CD8-positive, alpha-beta memory T cell (primary cell): ENCODE results near the gene TMED10. TPM values are rescaled to one million over a fixed set of nuclear protein-coding genes. Genes with fewer than 3 reads are reported as not detected.

Source experiments
- CTCF ChIA-PET: fragments of 350-600 bp; sonication (Branson Sonifier 250); formaldehyde crosslinking; loops from one replicate; lab custom pipeline; 2021; ENCODE audit warnings: antibody characterized with exemption; lab: Charles Lee
- POLR2A ChIA-PET: fragments of 350-600 bp; sonication (Branson Sonifier 250); formaldehyde crosslinking; loops from one replicate; lab custom pipeline; 2021; ENCODE audit warnings: antibody characterized with exemption; lab: Charles Lee
- DNase-seq, 5 donors: peaks; one replicate each; pipeline versions ENCODE4 v3.0.0 to v3.0.0-alpha.2; 2020 to 2022; ENCODE audit warnings: mixed read lengths in 1 of 5
- H3K27ac ChIP-seq: one replicate; pipeline ENCODE4 v1.7.0; 2013; ENCODE audit warnings: low read depth, mild to moderate bottlenecking, low read length, moderate library complexity
- H3K27me3 ChIP-seq: 2 replicates; pipeline ENCODE4 v1.7.0; 2013; ENCODE audit warnings: low read length, mild to moderate bottlenecking; ENCODE audit not compliant: insufficient read depth, poor library complexity, severe bottlenecking
- H3K36me3 ChIP-seq: 2 replicates; pipeline ENCODE4 v1.7.0; 2013; ENCODE audit warnings: mild to moderate bottlenecking, low read length, moderate library complexity; ENCODE audit not compliant: insufficient read depth
- H3K4me1 ChIP-seq: 2 replicates; pipeline ENCODE4 v1.7.0; 2013; ENCODE audit warnings: mild to moderate bottlenecking, low read length, moderate library complexity; ENCODE audit not compliant: insufficient read depth
- H3K4me3 ChIP-seq: 2 replicates; pipeline ENCODE4 v1.7.0; 2013; ENCODE audit warnings: mild to moderate bottlenecking, low read length
- H3K9me3 ChIP-seq: 2 replicates; pipeline ENCODE4 v1.7.0; 2013; ENCODE audit warnings: mild to moderate bottlenecking, low read length
- H3K27ac Mint-ChIP-seq, 8 donors: one replicate each; pipeline ENCODE4 v1.8.0; 2020 to 2021; ENCODE audit warnings: mixed read lengths in 8 of 8, mild to moderate bottlenecking in 6 of 8, inconsistent platforms in 3 of 8, moderate library complexity in 3 of 8
- H3K27me3 Mint-ChIP-seq, 2 donors: one replicate each; pipeline ENCODE4 v1.8.0; 2020 to 2021; ENCODE audit warnings: mixed read lengths in 2 of 2, mild to moderate bottlenecking in 1 of 2, moderate library complexity in 1 of 2
- H3K36me3 Mint-ChIP-seq, 3 donors: one replicate each; pipeline ENCODE4 v1.8.0; 2020 to 2021; ENCODE audit warnings: mixed read lengths in 3 of 3, inconsistent platforms in 1 of 3, mild to moderate bottlenecking in 1 of 3
- H3K4me1 Mint-ChIP-seq, 3 donors: one replicate each; pipeline ENCODE4 v1.8.0; 2020 to 2021; ENCODE audit warnings: mixed read lengths in 3 of 3, inconsistent platforms in 1 of 3, mild to moderate bottlenecking in 1 of 3
- H3K4me3 Mint-ChIP-seq, 7 donors: one replicate each; pipeline ENCODE4 v1.8.0; 2020 to 2021; ENCODE audit warnings: mixed read lengths in 7 of 7, mild to moderate bottlenecking in 6 of 7, moderate library complexity in 4 of 7, inconsistent platforms in 2 of 7
- H3K9me3 Mint-ChIP-seq, 5 donors: one replicate each; pipeline ENCODE4 v1.8.0; 2020 to 2022; ENCODE audit warnings: mixed read lengths in 5 of 5, mild to moderate bottlenecking in 3 of 5, moderate library complexity in 2 of 5, inconsistent platforms in 1 of 5
- polyA plus RNA-seq: library from polyadenylated mRNA; unstranded; fragments of 300-500 nt; fragmentation: Illumina TruSeq; gene quantifications from one replicate; pipeline ENCODE4 v1.2.3, GENCODE V29; 2021
- total RNA-seq, 2 experiments: library from RNA; stranded (reverse); gene quantifications; one replicate each; pipeline ENCODE4 v1.2.3, GENCODE V29; 2021

TMED10 gene
- total and polyA plus RNA-seq, 3 experiments from 2014 or later, result 178 to 321 (median 178) TPM

GRCh38 chr14:75109877-75110276 lies 66.5 kb downstream of the TMED10 start:
- H3K4me3 Mint-ChIP-seq, result no peak overlapping the region
- peak overlapping the region in 2 of 8 donors; percentile 13 to 54 for H3K27ac Mint-ChIP-seq
- peaks cover 11 to 88% (median 54%) of the 10 kb centered on the region in 3 donors for H3K36me3 Mint-ChIP-seq
- Histone ChIP-seq H3K36me3 (peaks cover 58% of the 10 kb centered on the region), H3K4me3 (no peak overlapping the region), H3K4me1 (peaks cover 5% of the 10 kb centered on the region), H3K27me3 (no peaks in the 10 kb centered on the region), H3K9me3 (no peaks in the 10 kb centered on the region), H3K27ac (no peak overlapping the region)
- H3K9me3 Mint-ChIP-seq, result no peaks in the 10 kb centered on the region
- DNase-seq, result no peak
- CTCF ChIA-PET, result no interaction called here
- H3K4me1 Mint-ChIP-seq, result peaks cover 14 to 21% (median 14%) of the 10 kb centered on the region in 3 donors
- no peaks in the 10 kb centered on the region for H3K27me3 Mint-ChIP-seq
- POLR2A ChIA-PET, result interaction anchor here (0.6 kb wide), 1 partner anchor 1343 kb away, joined by 3 read pairs; no protein-coding TSS in a partner anchor

- Mint-ChIP-seq H3K4me3 (no peak overlapping the region), H3K27me3 (no peaks in the 10 kb centered on the region), H3K9me3 (no peaks in the 10 kb centered on the region), H3K36me3 (peaks cover 8 to 82% (median 49%) of the 10 kb centered on the region in 3 donors), H3K27ac (peak overlapping the region in 1 of 8 donors; percentile 2), H3K4me1 (peaks cover 0 to 8% (median 3%) of the 10 kb centered on the region in 3 donors)
- POLR2A ChIA-PET, result interaction anchor here (0.6 kb wide), 1 partner anchor 553 kb away, joined by 10 read pairs; the partner anchor contains the start of gene ERG28
- H3K27ac ChIP-seq, result no peak overlapping the region
- CTCF ChIA-PET, result no interaction called here
- H3K9me3 ChIP-seq, result no peaks in the 10 kb centered on the region
- no peaks in the 10 kb centered on the region for H3K27me3 ChIP-seq
- H3K4me1 ChIP-seq, result no peaks in the 10 kb centered on the region
- peaks cover 43% of the 10 kb centered on the region for H3K36me3 ChIP-seq
- H3K4me3 ChIP-seq, result no peak overlapping the region
- no peak for DNase-seq
These were observed 69.2 kb downstream of the TMED10 start for GRCh38 chr14:75107186-75107585.

- POLR2A ChIA-PET, result no interaction called here
- Mint-ChIP-seq H3K27ac (no peak overlapping the region), H3K4me3 (no peak overlapping the region), H3K27me3 (peaks cover 0 to 1% of the 10 kb centered on the region in 2 donors), H3K36me3 (peaks cover 18 to 81% (median 35%) of the 10 kb centered on the region in 3 donors), H3K9me3 (no peaks in the 10 kb centered on the region), H3K4me1 (peaks cover 0 to 5% (median 0%) of the 10 kb centered on the region in 3 donors)
- no peak for DNase-seq
- Histone ChIP-seq H3K9me3 (no peaks in the 10 kb centered on the region), H3K27me3 (no peaks in the 10 kb centered on the region), H3K4me3 (no peak overlapping the region), H3K4me1 (no peaks in the 10 kb centered on the region), H3K36me3 (peaks cover 32% of the 10 kb centered on the region), H3K27ac (no peak overlapping the region)
- CTCF ChIA-PET, result no interaction called here
These were observed 74.9 kb downstream of the TMED10 start for GRCh38 chr14:75101491-75101890.

- no peak overlapping the region for H3K4me3 ChIP-seq
- CTCF ChIA-PET, result interaction anchor here (0.7 to 1.4 kb wide), 4 partner anchors 10 to 43 kb away, joined by 3 to 5 read pairs (median 4); no protein-coding TSS in a partner anchor
- Mint-ChIP-seq H3K27me3 (peaks cover 0 to 1% of the 10 kb centered on the region in 2 donors), H3K27ac (peak overlapping the region in 2 of 8 donors; percentile 3 to 59), H3K36me3 (peaks cover 21 to 87% (median 32%) of the 10 kb centered on the region in 3 donors), H3K4me1 (peaks cover 0 to 5% (median 0%) of the 10 kb centered on the region in 3 donors), H3K4me3 (no peak overlapping the region), H3K9me3 (no peaks in the 10 kb centered on the region)
- no peaks in the 10 kb centered on the region for H3K27me3 ChIP-seq
- POLR2A ChIA-PET, result no interaction called here
- no peaks in the 10 kb centered on the region for H3K9me3 ChIP-seq
- peaks cover 39% of the 10 kb centered on the region for H3K36me3 ChIP-seq
- H3K27ac ChIP-seq, result no peak overlapping the region
- no peaks in the 10 kb centered on the region for H3K4me1 ChIP-seq
- DNase-seq, result no peak
These were observed 77.7 kb downstream of the TMED10 start for GRCh38 chr14:75098682-75099081.

- ChIA-PET POLR2A (no interaction called here), CTCF (interaction anchor here (0.7 to 1.1 kb wide), 3 partner anchors 10 to 42 kb away, joined by 3 to 5 read pairs (median 3); no protein-coding TSS in a partner anchor)
- Histone ChIP-seq H3K4me1 (no peaks in the 10 kb centered on the region), H3K27me3 (no peaks in the 10 kb centered on the region), H3K36me3 (peaks cover 39% of the 10 kb centered on the region), H3K4me3 (no peak overlapping the region), H3K9me3 (no peaks in the 10 kb centered on the region), H3K27ac (no peak overlapping the region)
- H3K27ac Mint-ChIP-seq, result peak overlapping the region in 5 of 8 donors; percentile 3 to 75 (median 36)
- no peak overlapping the region for H3K4me3 Mint-ChIP-seq
- peaks cover 0 to 1% of the 10 kb centered on the region in 2 donors for H3K27me3 Mint-ChIP-seq
- peaks cover 21 to 84% (median 29%) of the 10 kb centered on the region in 3 donors for H3K36me3 Mint-ChIP-seq
- no peaks in the 10 kb centered on the region for H3K9me3 Mint-ChIP-seq
- H3K4me1 Mint-ChIP-seq, result peaks cover 0 to 5% (median 0%) of the 10 kb centered on the region in 3 donors
- DNase-seq, result no peak
These were observed 78.2 kb downstream of the TMED10 start for GRCh38 chr14:75098212-75098611.

- no peaks in the 10 kb centered on the region for H3K9me3 ChIP-seq
- ChIA-PET POLR2A (no interaction called here), CTCF (no interaction called here)
- peaks cover 0 to 5% (median 0%) of the 10 kb centered on the region in 3 donors for H3K4me1 Mint-ChIP-seq
- H3K27ac ChIP-seq, result no peak overlapping the region
- H3K4me3 Mint-ChIP-seq, result no peak overlapping the region
- H3K27ac Mint-ChIP-seq, result no peak overlapping the region
- no peaks in the 10 kb centered on the region for H3K9me3 Mint-ChIP-seq
- peaks cover 0 to 1% of the 10 kb centered on the region in 2 donors for H3K27me3 Mint-ChIP-seq
- H3K4me3 ChIP-seq, result no peak overlapping the region
- DNase-seq, result no peak
- peaks cover 39% of the 10 kb centered on the region for H3K36me3 ChIP-seq
- peaks cover 21 to 87% (median 26%) of the 10 kb centered on the region in 3 donors for H3K36me3 Mint-ChIP-seq
- no peaks in the 10 kb centered on the region for H3K4me1 ChIP-seq
- no peaks in the 10 kb centered on the region for H3K27me3 ChIP-seq
These were observed 79.5 kb downstream of the TMED10 start for GRCh38 chr14:75096959-75097358.

- Histone ChIP-seq H3K4me1 (no peaks in the 10 kb centered on the region), H3K27me3 (no peaks in the 10 kb centered on the region), H3K36me3 (peaks cover 43% of the 10 kb centered on the region), H3K9me3 (no peaks in the 10 kb centered on the region), H3K4me3 (no peak overlapping the region), H3K27ac (no peak overlapping the region)
- Mint-ChIP-seq H3K4me3 (no peak overlapping the region), H3K27ac (no peak overlapping the region), H3K27me3 (peaks cover 0 to 1% of the 10 kb centered on the region in 2 donors), H3K36me3 (peaks cover 21 to 87% (median 24%) of the 10 kb centered on the region in 3 donors), H3K9me3 (no peaks in the 10 kb centered on the region), H3K4me1 (peaks cover 0 to 5% (median 0%) of the 10 kb centered on the region in 3 donors)
- DNase-seq, result no peak
- POLR2A ChIA-PET, result no interaction called here
- CTCF ChIA-PET, result interaction anchor here (1.3 kb wide), 1 partner anchor 150 kb away, joined by 3 read pairs; no protein-coding TSS in a partner anchor
These were observed 80.7 kb downstream of the TMED10 start for GRCh38 chr14:75095690-75096089.

GRCh38 chr14:75094896-75095295 lies 81.5 kb downstream of the TMED10 start:
- H3K36me3 ChIP-seq, result peaks cover 48% of the 10 kb centered on the region
- H3K36me3 Mint-ChIP-seq, result peaks cover 19 to 86% (median 21%) of the 10 kb centered on the region in 3 donors
- POLR2A ChIA-PET, result no interaction called here
- no peak overlapping the region for H3K27ac Mint-ChIP-seq
- no peaks in the 10 kb centered on the region for H3K9me3 ChIP-seq
- no peak for DNase-seq
- H3K4me1 ChIP-seq, result no peaks in the 10 kb centered on the region
- CTCF ChIA-PET, result interaction anchor here (0.9 kb wide), 1 partner anchor 203 kb away, joined by 3 read pairs; no protein-coding TSS in a partner anchor
- H3K27me3 ChIP-seq, result no peaks in the 10 kb centered on the region
- peaks cover 0 to 1% of the 10 kb centered on the region in 2 donors for H3K27me3 Mint-ChIP-seq
- H3K4me3 Mint-ChIP-seq, result no peak overlapping the region
- H3K27ac ChIP-seq, result no peak overlapping the region
- H3K9me3 Mint-ChIP-seq, result no peaks in the 10 kb centered on the region
- H3K4me1 Mint-ChIP-seq, result peaks cover 0 to 5% (median 0%) of the 10 kb centered on the region in 3 donors
- H3K4me3 ChIP-seq, result no peak overlapping the region
